Measurements from ENCODE around the gene PTPRE. TPM values are rescaled to one million over a fixed set of nuclear protein-coding genes. Genes with fewer than 3 reads are reported as not detected.
A peak's percentile ranks its signal among the peaks of the same experiment; 100 is the strongest.

The PTPRE gene
- total and polyA plus RNA-seq, 2 experiments from 2014 or later: 4.2 to 8.8 TPM

DNA sequence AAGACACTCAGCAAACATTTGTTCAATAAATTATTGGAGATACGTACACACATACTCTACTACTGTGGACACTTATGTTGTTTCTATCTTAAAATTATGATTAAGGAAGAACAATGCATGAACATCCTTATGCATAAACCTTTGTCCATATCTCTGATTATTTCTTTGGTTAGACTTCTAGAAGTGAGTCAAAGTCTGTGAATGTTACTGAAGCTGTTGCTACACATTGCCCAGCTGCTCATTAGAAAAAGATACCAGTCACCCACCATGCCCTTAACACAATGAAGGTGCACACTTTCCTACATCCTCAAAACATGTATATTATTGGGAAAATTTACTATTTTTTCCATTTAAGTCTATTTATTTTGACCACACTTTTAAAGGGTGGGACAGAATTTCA, 12.8 kb upstream of the PTPRE start:
- Histone ChIP-seq H3K36me3 (no peaks in the 10 kb centered on the region), H3K9me3 (ENCODE audit: low read depth) (no peaks in the 10 kb centered on the region), H3K4me1 (ENCODE audit: low read depth) (no peaks in the 10 kb centered on the region), H3K27me3 (peaks cover 18% of the 10 kb centered on the region), H3K27ac (no peak overlapping the region), H3K4me3 (no peak overlapping the region)
- TF ChIP-seq, protein P1, sequence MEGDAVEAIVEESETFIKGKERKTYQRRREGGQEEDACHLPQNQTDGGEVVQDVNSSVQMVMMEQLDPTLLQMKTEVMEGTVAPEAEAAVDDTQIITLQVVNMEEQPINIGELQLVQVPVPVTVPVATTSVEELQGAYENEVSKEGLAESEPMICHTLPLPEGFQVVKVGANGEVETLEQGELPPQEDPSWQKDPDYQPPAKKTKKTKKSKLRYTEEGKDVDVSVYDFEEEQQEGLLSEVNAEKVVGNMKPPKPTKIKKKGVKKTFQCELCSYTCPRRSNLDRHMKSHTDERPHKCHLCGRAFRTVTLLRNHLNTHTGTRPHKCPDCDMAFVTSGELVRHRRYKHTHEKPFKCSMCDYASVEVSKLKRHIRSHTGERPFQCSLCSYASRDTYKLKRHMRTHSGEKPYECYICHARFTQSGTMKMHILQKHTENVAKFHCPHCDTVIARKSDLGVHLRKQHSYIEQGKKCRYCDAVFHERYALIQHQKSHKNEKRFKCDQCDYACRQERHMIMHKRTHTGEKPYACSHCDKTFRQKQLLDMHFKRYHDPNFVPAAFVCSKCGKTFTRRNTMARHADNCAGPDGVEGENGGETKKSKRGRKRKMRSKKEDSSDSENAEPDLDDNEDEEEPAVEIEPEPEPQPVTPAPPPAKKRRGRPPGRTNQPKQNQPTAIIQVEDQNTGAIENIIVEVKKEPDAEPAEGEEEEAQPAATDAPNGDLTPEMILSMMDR (IDR thresholded peaks at IDR 0.05; ENCODE audit: low read depth, low read length): no peak
- DNase-seq (ENCODE audit: low read depth in 1 of 2, low spot score in 1 of 2): no peak

DNA sequence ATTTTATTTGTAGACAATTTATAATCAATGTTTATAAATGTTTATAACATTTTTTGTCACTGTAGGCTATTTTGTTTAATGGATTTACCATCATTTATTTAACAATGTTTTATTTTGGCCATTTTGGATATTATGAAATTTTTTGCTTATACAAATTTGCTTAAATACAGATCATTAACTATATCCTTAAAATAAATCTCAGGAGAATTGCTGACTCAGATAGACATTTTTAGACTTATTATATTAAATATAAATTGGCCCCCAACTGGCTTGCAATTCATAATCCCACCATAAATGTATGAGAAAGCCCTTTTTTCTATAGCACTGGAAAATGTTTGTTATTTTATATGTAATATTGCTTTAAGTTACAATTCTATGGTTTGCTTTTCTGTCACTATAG, 10.3 kb upstream of the PTPRE start:
- Histone ChIP-seq H3K27ac (no peak overlapping the region), H3K9me3 (ENCODE audit: low read depth) (no peaks in the 10 kb centered on the region), H3K4me1 (ENCODE audit: low read depth) (no peaks in the 10 kb centered on the region), H3K27me3 (peaks cover 18% of the 10 kb centered on the region), H3K4me3 (no peak overlapping the region), H3K36me3 (no peaks in the 10 kb centered on the region)
- no peak for DNase-seq (ENCODE audit: low read depth in 1 of 2, low spot score in 1 of 2)
- TF ChIP-seq, protein P1 (IDR thresholded peaks at IDR 0.05; ENCODE audit: low read depth, low read length): no peak

DNA sequence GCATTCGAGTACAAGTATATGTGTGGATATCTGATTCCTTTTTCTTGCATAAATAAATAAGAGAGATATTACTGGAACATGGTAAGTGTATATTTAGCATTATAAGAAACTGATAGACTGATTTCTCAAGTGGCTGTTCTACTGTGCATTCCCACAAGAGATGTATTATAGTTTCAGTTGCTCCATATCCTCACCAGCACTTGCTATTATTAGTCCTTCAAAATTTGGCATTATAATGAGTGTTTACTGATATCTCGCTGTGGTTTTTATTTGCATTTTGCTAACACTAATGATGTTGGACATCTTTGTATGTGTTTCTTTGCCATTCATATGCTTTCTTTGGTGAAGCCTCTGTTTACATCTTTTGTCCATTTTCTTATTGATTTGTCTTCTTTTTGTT, 9.7 kb upstream of the PTPRE start:
- Histone ChIP-seq H3K27me3 (peaks cover 18% of the 10 kb centered on the region), H3K27ac (no peak overlapping the region), H3K9me3 (ENCODE audit: low read depth) (no peaks in the 10 kb centered on the region), H3K36me3 (no peaks in the 10 kb centered on the region), H3K4me3 (no peak overlapping the region), H3K4me1 (ENCODE audit: low read depth) (no peaks in the 10 kb centered on the region)
- DNase-seq (ENCODE audit: low read depth in 1 of 2, low spot score in 1 of 2): no peak
- TF ChIP-seq, protein P1 (IDR thresholded peaks at IDR 0.05; ENCODE audit: low read depth, low read length): no peak

DNA sequence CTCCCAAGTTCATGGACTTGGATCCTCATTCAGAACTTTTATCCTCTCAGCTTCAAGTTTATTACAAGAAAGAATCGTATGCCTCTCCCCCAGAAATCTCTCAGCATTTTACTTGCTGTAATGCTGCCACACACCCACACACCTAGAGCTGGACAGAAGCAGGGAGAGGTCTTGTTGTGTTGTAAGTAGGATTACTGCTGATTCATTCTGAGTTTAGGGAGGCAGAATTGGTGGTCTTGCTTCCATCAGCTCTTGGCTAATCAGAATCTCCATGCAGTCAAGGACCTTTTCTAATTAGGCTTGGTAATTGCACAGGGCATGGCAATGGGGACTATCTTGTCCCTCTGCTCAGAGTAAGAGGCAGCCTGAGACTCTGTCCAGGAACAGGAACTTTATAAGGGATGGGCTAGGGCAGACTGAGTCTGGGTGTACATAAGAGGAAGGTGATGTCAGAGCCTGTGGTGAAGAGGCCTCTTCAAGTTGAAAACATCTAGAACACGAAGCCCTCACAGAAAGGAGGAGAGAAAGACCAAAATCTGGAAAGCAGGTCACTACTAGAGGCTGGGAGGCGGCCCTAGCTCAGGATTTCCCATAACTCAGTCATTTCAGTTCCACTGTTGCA, 7.0 kb upstream of the PTPRE start:
- TF ChIP-seq, protein P1 (IDR thresholded peaks at IDR 0.05; ENCODE audit: low read depth, low read length): no peak
- H3K4me3 ChIP-seq: no peak overlapping the region
- H3K36me3 ChIP-seq: no peaks in the 10 kb centered on the region
- H3K27ac ChIP-seq: no peak overlapping the region
- DNase-seq (ENCODE audit: low read depth in 1 of 2, low spot score in 1 of 2): peak in 1 of 2 donors; percentile 52
- H3K4me1 ChIP-seq (ENCODE audit: low read depth): no peaks in the 10 kb centered on the region
- peaks cover 4% of the 10 kb centered on the region for H3K27me3 ChIP-seq
- H3K9me3 ChIP-seq (ENCODE audit: low read depth): no peaks in the 10 kb centered on the region

DNA sequence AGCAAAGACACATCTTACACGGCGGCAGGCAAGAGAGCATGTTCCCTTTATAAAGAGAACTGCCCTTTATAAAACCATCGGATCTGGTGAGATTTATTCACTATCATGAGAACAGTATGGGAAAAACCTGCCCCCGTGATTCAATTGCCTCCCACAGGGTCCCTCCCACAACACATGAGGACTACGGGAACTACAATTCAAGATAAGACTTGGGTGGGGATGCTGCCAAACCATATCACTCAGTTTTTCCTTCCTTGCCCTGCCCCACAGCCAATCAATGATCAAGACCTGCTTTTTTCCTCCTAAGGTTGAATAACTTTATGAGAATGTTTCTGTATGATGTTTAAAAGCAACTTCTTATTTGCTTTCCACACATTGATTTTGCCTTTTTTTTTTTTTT, 3.1 kb upstream of the PTPRE start:
- Histone ChIP-seq H3K27me3 (peaks cover 18% of the 10 kb centered on the region), H3K4me3 (no peak overlapping the region), H3K4me1 (ENCODE audit: low read depth) (no peaks in the 10 kb centered on the region), H3K36me3 (no peaks in the 10 kb centered on the region), H3K9me3 (ENCODE audit: low read depth) (no peaks in the 10 kb centered on the region), H3K27ac (no peak overlapping the region)
- DNase-seq (ENCODE audit: low read depth in 1 of 2, low spot score in 1 of 2): peak in 1 of 2 donors; percentile 54
- TF ChIP-seq, protein P1 (IDR thresholded peaks at IDR 0.05; ENCODE audit: low read depth, low read length): no peak

Data from cardiac muscle cell (in vitro differentiated cells and primary cell).